MCF 10A (cell line): ENCODE results near the gene PSMA8. TPM values are rescaled to one million over a fixed set of nuclear protein-coding genes. Genes with fewer than 3 reads are reported as not detected.

Experiments used
- BruUV-seq: library from RNA; stranded (reverse); fragments of 400-500 nt; replicated peaks from 2 replicates; lab custom pipeline; 2021; lab: Mats Ljungman, UMichigan
- CTCF ChIA-PET: fragments of 300-600 bp; sonication (Branson Sonifier 250); formaldehyde crosslinking; extraction: SDS; loops from one replicate; lab custom pipeline; 2021; ENCODE audit warnings: antibody characterized with exemption, inconsistent platforms; lab: Yijun Ruan, JAX
- POLR2A ChIA-PET: fragments of 300-600, 350-650 bp; sonication (Branson Sonifier 250); formaldehyde crosslinking; extraction: SDS; loops from one replicate; lab custom pipeline; 2020; ENCODE audit warnings: antibody characterized with exemption, inconsistent platforms; lab: Yijun Ruan, JAX
- DNase-seq: peaks from one replicate; pipeline ENCODE4 v3.0.0-alpha.2; 2018; ENCODE audit not compliant: unreplicated experiment
- H3K27ac Mint-ChIP-seq: one replicate; pipeline ENCODE4 v1.8.0; 2022; ENCODE audit warnings: mild to moderate bottlenecking, low read depth, mixed read lengths; ENCODE audit not compliant: unreplicated experiment
- H3K27me3 Mint-ChIP-seq: one replicate; pipeline ENCODE4 v1.8.0; 2022; ENCODE audit warnings: mixed read lengths; ENCODE audit not compliant: insufficient read depth, unreplicated experiment
- H3K36me3 Mint-ChIP-seq: one replicate; pipeline ENCODE4 v1.8.0; 2022; ENCODE audit warnings: mild to moderate bottlenecking, moderate library complexity, mixed read lengths; ENCODE audit not compliant: insufficient read depth, unreplicated experiment
- H3K4me1 Mint-ChIP-seq: one replicate; pipeline ENCODE4 v1.8.0; 2022; ENCODE audit warnings: mixed read lengths; ENCODE audit not compliant: insufficient read depth, unreplicated experiment
- H3K4me3 Mint-ChIP-seq: one replicate; pipeline ENCODE4 v1.8.0; 2022; ENCODE audit warnings: mild to moderate bottlenecking, moderate library complexity, mixed read lengths; ENCODE audit not compliant: unreplicated experiment
- H3K9me3 Mint-ChIP-seq: one replicate; pipeline ENCODE4 v1.8.0; 2022; ENCODE audit warnings: mixed read lengths; ENCODE audit not compliant: unreplicated experiment
- CTCF ChIP-seq: fragments of 200-600 bp; IDR thresholded peaks from one replicate; pipeline ENCODE4 v1.8.0; 2022; ENCODE audit warnings: antibody characterized with exemption, mild to moderate bottlenecking; ENCODE audit not compliant: unreplicated experiment
- intact Hi-C: fragments of 100-400 bp; cut with micrococcal nuclease; formaldehyde crosslinking; loops from 2 replicates; pipeline ENCODE4 v1.14.1; 2022
- total RNA-seq: library from RNA; stranded (reverse); gene quantifications from 2 replicates; pipeline ENCODE4 v1.2.3, GENCODE V29; 2022

PSMA8 gene
- total RNA-seq, 1 experiment from 2014 or later, result not detected

GRCh38 chr18:26134107-26134506 is 438 bp downstream of the PSMA8 start:
- TF ChIP-seq CTCF, result no peak
- no peak overlapping the region for H3K27ac Mint-ChIP-seq

GRCh38 chr18:26135548-26135947 is 1.9 kb downstream of the PSMA8 start:
- Mint-ChIP-seq H3K9me3 (no peaks in the 10 kb centered on the region), H3K27ac (no peak overlapping the region), H3K4me1 (no peaks in the 10 kb centered on the region), H3K27me3 (no peaks in the 10 kb centered on the region), H3K36me3 (no peaks in the 10 kb centered on the region), H3K4me3 (no peak overlapping the region)
- DNase-seq, result no peak
- intact Hi-C loops, result no loop called here
- BruUV-seq, result no TSS peak
- no peak for TF ChIP-seq CTCF
- POLR2A ChIA-PET, result interaction anchor here (0.6 kb wide), 1 partner anchor 28 kb away, joined by 3 read pairs; no protein-coding TSS in a partner anchor
- CTCF ChIA-PET, result no interaction called here

More at GRCh38 chr18:26134107-26134506, 438 bp downstream of the PSMA8 start:
- Mint-ChIP-seq H3K27me3 (no peaks in the 10 kb centered on the region), H3K9me3 (no peaks in the 10 kb centered on the region), H3K4me3 (no peak overlapping the region), H3K36me3 (no peaks in the 10 kb centered on the region), H3K4me1 (no peaks in the 10 kb centered on the region)
- no peak for DNase-seq
- intact Hi-C loops, result no loop called here
- ChIA-PET POLR2A (no interaction called here), CTCF (no interaction called here)
- no TSS peak for BruUV-seq

- DNase-seq, result no peak
- no peaks in the 10 kb centered on the region for H3K27me3 Mint-ChIP-seq
- H3K4me1 Mint-ChIP-seq, result no peaks in the 10 kb centered on the region
- BruUV-seq, result no TSS peak
- no peak overlapping the region for H3K27ac Mint-ChIP-seq
- CTCF ChIA-PET, result interaction anchor here (0.6 kb wide), 1 partner anchor 15 kb away, joined by 4 read pairs; no protein-coding TSS in a partner anchor
- H3K9me3 Mint-ChIP-seq, result no peaks in the 10 kb centered on the region
- no peak for TF ChIP-seq CTCF
- H3K4me3 Mint-ChIP-seq, result no peak overlapping the region
- H3K36me3 Mint-ChIP-seq, result no peaks in the 10 kb centered on the region
- intact Hi-C loops, result no loop called here
- POLR2A ChIA-PET, result interaction anchor here (1.0 kb wide), 1 partner anchor 13 kb away, joined by 3 read pairs; no protein-coding TSS in a partner anchor
Observed at GRCh38 chr18:26157326-26157725, 23.7 kb downstream of the PSMA8 start.

- DNase-seq, result peak; percentile 11
- no peaks in the 10 kb centered on the region for H3K36me3 Mint-ChIP-seq
- H3K4me1 Mint-ChIP-seq, result no peaks in the 10 kb centered on the region
- no peak overlapping the region for H3K27ac Mint-ChIP-seq
- no peaks in the 10 kb centered on the region for H3K9me3 Mint-ChIP-seq
- H3K27me3 Mint-ChIP-seq, result no peaks in the 10 kb centered on the region
- no peak overlapping the region for H3K4me3 Mint-ChIP-seq
- intact Hi-C loops, result no loop called here
- ChIA-PET CTCF (interaction anchor here (0.6 to 3.8 kb wide), 14 partner anchors 14 to 1616 kb away, joined by 3 to 19 read pairs (median 3); no protein-coding TSS in a partner anchor), POLR2A (no interaction called here)
- no TSS peak for BruUV-seq
- peak; percentile 33 for TF ChIP-seq CTCF
Observed at GRCh38 chr18:26159353-26159752, 25.7 kb downstream of the PSMA8 start.
